OCI-LY7 (cell line): ENCODE measurements around the gene HRH2. TPM values are rescaled to one million over a fixed set of nuclear protein-coding genes. Genes with fewer than 3 reads are reported as not detected.

Source experiments
- BruUV-seq: library from RNA; stranded (reverse); fragments of 400-500 nt; replicated peaks from 2 replicates; lab custom pipeline; 2021; lab: Mats Ljungman, UMichigan
- CTCF ChIA-PET: fragments of 300-600 bp; sonication (Branson Sonifier 250); formaldehyde crosslinking; loops from one replicate; lab custom pipeline; 2022; ENCODE audit warnings: antibody characterized with exemption; ENCODE audit not compliant: unreplicated experiment; lab: Charles Lee
- POLR2A ChIA-PET: fragments of 300-600 bp; sonication (Branson Sonifier 250); formaldehyde crosslinking; loops from one replicate; lab custom pipeline; 2022; ENCODE audit warnings: antibody characterized with exemption; lab: Charles Lee
- DNase-seq: peaks from one replicate; pipeline ENCODE4 v3.0.0-alpha.2; 2015; ENCODE audit warnings: low spot score
- H2AFZ ChIP-seq: fragments of 200-600 bp; sonication (generic), shearing (Covaris generic); 2 replicates; pipeline ENCODE4 v1.6.1; 2014; ENCODE audit warnings: mild to moderate bottlenecking, antibody characterized with exemption, low read length, moderate library complexity
- H3K27ac ChIP-seq: fragments of 200-600 bp; sonication (generic); 2 replicates; pipeline ENCODE4 v1.5.1; 2014; ENCODE audit warnings: mixed run types, low read depth, mild to moderate bottlenecking, moderate library complexity, low read length, inconsistent platforms; ENCODE audit not compliant: poor library complexity, severe bottlenecking
- H3K36me3 ChIP-seq: fragments of 200-600 bp; sonication (generic); 2 replicates; pipeline ENCODE4 v1.6.1; 2014; ENCODE audit warnings: mild to moderate bottlenecking, antibody characterized with exemption, low read length, moderate library complexity, mixed read lengths; ENCODE audit not compliant: insufficient read depth
- H3K4me1 ChIP-seq: fragments of 200-600 bp; sonication (generic); 2 replicates; pipeline ENCODE4 v1.5.1; 2014; ENCODE audit warnings: mild to moderate bottlenecking, low read length; ENCODE audit not compliant: insufficient read depth, poor library complexity, severe bottlenecking
- H3K4me2 ChIP-seq: fragments of 200-600 bp; sonication (generic); 2 replicates; pipeline ENCODE4 v1.6.1; 2014; ENCODE audit warnings: mild to moderate bottlenecking, low read length
- H3K4me3 ChIP-seq: fragments of 200-600 bp; sonication (generic); 2 replicates; pipeline ENCODE4 v1.5.1; 2014; ENCODE audit warnings: mild to moderate bottlenecking, low read depth, low read length; ENCODE audit not compliant: poor library complexity, severe bottlenecking
- H3K79me2 ChIP-seq: fragments of 200-600 bp; sonication (generic); 2 replicates; pipeline ENCODE4 v1.6.1; 2016; ENCODE audit warnings: low read depth, mild to moderate bottlenecking, low read length, moderate library complexity, mixed read lengths; ENCODE audit not compliant: insufficient read depth
- H3K9me2 ChIP-seq: fragments of 200-600 bp; sonication (generic); 2 replicates; pipeline ENCODE4 v1.6.1; 2016; ENCODE audit warnings: mild to moderate bottlenecking, low read length, mixed read lengths; ENCODE audit not compliant: insufficient read depth
- H3K9me3 ChIP-seq: fragments of 200-600 bp; sonication (generic); 2 replicates; pipeline ENCODE4 v1.6.1; 2014; ENCODE audit warnings: mild to moderate bottlenecking, mixed run types, low read length, mixed read lengths
- H4K20me1 ChIP-seq: fragments of 200-600 bp; sonication (generic); 2 replicates; pipeline ENCODE4 v1.6.1; 2014; ENCODE audit warnings: mild to moderate bottlenecking, antibody characterized with exemption, low read length, moderate library complexity, mixed read lengths; ENCODE audit not compliant: insufficient read depth
- EZH2phosphoT487 ChIP-seq: fragments of 200-600 bp; sonication (generic); IDR thresholded peaks from 2 replicates; pipeline ENCODE4 v1.6.1; 2018; ENCODE audit warnings: low read depth, borderline replicate concordance, mild to moderate bottlenecking, mixed run types, antibody characterized with exemption, low read length, moderate library complexity, mixed read lengths
- intact Hi-C: fragments of 100-400 bp; cut with micrococcal nuclease; formaldehyde crosslinking; loops from one replicate; pipeline ENCODE4 v1.10.0; 2022; ENCODE audit not compliant: unreplicated experiment
- total RNA-seq, 2 experiments: library from RNA; depleted of rRNA in 1 of 2; stranded (reverse); fragments of >200 nt in 1 of 2; shearing (Covaris generic) in 1 of 2; gene quantifications; 2 replicates each; pipeline ENCODE4 v1.2.3, GENCODE V29; 2014 to 2022
- TF ChIP-seq, protein P1 (sequence below): fragments of 200-600 bp; sonication (generic); conservative IDR thresholded peaks from 2 replicates; pipeline ENCODE4 v1.5.1; 2014; ENCODE audit warnings: mild to moderate bottlenecking, antibody characterized with exemption, low read length, moderate library complexity, mixed read lengths

HRH2 gene
- total RNA-seq, 2 experiments from 2014 or later, result not detected

DNA sequence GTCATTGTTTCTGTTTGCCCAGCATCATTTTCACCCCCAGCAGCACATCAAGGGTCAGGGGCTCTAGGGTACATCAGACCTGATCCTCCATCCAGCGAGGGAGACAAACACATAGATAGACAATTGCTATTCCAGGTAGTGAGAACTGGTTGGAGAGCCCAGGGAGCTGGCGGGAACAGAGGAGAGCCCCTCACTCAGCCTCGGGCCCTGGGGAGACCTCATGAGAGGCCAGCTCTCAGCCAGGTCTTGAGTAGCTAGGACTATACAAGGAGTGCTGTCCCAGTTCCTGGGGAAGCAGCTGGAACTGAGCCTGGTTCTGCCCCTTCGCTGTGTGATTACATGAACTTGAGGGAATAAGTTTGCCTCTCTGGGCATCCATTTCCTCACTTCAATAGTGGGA, 80.3 kb downstream of the HRH2 start:
- Histone ChIP-seq H3K36me3 (no peaks in the 10 kb centered on the region), H3K4me2 (no peak overlapping the region), H3K79me2 (no peaks in the 10 kb centered on the region), H2AFZ (no peak overlapping the region), H3K9me3 (no peaks in the 10 kb centered on the region), H4K20me1 (no peaks in the 10 kb centered on the region), H3K27ac (no peak overlapping the region), H3K4me3 (no peak overlapping the region), H3K9me2 (no peaks in the 10 kb centered on the region), H3K4me1 (no peaks in the 10 kb centered on the region)
- no TSS peak for BruUV-seq
- DNase-seq, result no peak
- ChIA-PET POLR2A (no interaction called here), CTCF (no interaction called here)
- TF ChIP-seq, protein P1, sequence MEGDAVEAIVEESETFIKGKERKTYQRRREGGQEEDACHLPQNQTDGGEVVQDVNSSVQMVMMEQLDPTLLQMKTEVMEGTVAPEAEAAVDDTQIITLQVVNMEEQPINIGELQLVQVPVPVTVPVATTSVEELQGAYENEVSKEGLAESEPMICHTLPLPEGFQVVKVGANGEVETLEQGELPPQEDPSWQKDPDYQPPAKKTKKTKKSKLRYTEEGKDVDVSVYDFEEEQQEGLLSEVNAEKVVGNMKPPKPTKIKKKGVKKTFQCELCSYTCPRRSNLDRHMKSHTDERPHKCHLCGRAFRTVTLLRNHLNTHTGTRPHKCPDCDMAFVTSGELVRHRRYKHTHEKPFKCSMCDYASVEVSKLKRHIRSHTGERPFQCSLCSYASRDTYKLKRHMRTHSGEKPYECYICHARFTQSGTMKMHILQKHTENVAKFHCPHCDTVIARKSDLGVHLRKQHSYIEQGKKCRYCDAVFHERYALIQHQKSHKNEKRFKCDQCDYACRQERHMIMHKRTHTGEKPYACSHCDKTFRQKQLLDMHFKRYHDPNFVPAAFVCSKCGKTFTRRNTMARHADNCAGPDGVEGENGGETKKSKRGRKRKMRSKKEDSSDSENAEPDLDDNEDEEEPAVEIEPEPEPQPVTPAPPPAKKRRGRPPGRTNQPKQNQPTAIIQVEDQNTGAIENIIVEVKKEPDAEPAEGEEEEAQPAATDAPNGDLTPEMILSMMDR, result no peak
- TF ChIP-seq EZH2phosphoT487, result no peak
- intact Hi-C loops, result no loop called here

DNA sequence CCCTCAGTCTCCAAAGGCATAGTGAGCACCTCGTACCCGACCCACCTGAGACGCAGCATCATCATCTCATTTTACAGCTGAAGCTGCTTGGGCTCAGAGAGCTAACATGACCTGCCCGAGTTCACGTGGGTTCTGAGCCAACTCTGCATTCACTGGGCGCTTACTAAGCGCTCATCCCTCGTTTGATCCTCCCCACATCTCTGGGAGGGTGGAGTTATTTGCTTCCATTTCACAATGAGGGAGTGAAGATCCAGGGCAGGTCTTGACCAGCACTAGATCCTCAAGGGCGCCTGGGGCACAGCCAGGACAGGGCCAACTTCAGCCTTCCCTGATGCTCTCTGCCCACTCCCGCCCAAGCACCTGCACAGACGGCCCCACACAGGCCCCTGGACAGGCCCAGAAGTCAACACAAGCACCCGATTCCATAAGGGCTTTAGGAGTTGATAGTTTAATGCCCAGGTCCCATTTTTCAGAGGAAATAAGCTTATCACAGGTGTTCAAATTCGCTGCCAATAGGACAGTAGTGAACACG, 80.8 kb downstream of the HRH2 start:
- Histone ChIP-seq H3K4me3 (no peak overlapping the region), H3K4me1 (no peaks in the 10 kb centered on the region), H3K27ac (no peak overlapping the region), H3K4me2 (no peak overlapping the region), H3K36me3 (no peaks in the 10 kb centered on the region), H3K9me2 (no peaks in the 10 kb centered on the region), H2AFZ (no peak overlapping the region), H3K79me2 (no peaks in the 10 kb centered on the region), H4K20me1 (no peaks in the 10 kb centered on the region), H3K9me3 (no peaks in the 10 kb centered on the region)
- ChIA-PET POLR2A (interaction anchor here (0.5 kb wide), 1 partner anchor 1527 kb away, joined by 3 read pairs; no protein-coding TSS in a partner anchor), CTCF (no interaction called here)
- intact Hi-C loops, result no loop called here
- no TSS peak for BruUV-seq
- DNase-seq, result no peak
- TF ChIP-seq, protein P1, result no peak
- TF ChIP-seq EZH2phosphoT487, result no peak

DNA sequence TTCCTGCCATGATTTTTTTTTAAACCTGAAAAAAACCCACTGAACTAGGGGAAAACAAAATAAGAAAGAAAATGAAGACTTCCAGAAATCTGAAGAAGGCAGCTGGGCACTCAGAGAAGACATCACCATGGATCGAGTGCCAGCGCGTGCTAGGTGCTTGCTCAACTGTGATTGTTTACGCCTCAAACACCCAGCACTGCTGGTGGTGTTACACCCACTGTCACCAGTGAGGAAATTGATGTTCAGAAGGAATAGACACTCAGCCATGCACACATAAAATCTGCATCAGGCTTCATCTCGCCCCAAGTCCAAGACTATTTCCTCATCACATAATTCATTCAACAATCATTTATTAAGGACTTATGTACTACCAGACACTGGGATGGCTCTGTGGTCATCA, 82.1 kb downstream of the HRH2 start:
- TF ChIP-seq, protein P1, result no peak
- no peak for TF ChIP-seq EZH2phosphoT487
- Histone ChIP-seq H3K4me3 (no peak overlapping the region), H2AFZ (no peak overlapping the region), H3K27ac (no peak overlapping the region), H3K9me3 (no peaks in the 10 kb centered on the region), H3K4me1 (no peaks in the 10 kb centered on the region), H3K4me2 (no peak overlapping the region), H3K79me2 (no peaks in the 10 kb centered on the region), H3K9me2 (no peaks in the 10 kb centered on the region), H3K36me3 (no peaks in the 10 kb centered on the region), H4K20me1 (no peaks in the 10 kb centered on the region)
- intact Hi-C loops, result no loop called here
- POLR2A ChIA-PET, result no interaction called here
- no TSS peak for BruUV-seq
- CTCF ChIA-PET, result no interaction called here
- no peak for DNase-seq
